HL-60 (cell line): ENCODE measurements around the gene RBBP7.

Experiments
- SPI1 ChIP-seq: IDR thresholded peaks from 2 replicates; pipeline ENCODE4 v1.6.1; 2012; ENCODE audit warnings: low read depth, mild to moderate bottlenecking, borderline replicate concordance
- TF ChIP-seq, protein P1 (sequence below): IDR thresholded peaks from one replicate; pipeline ENCODE4 v1.5.1; 2011; ENCODE audit warnings: low read length, control low read depth, inconsistent platforms; ENCODE audit not compliant: insufficient read depth

DNA sequence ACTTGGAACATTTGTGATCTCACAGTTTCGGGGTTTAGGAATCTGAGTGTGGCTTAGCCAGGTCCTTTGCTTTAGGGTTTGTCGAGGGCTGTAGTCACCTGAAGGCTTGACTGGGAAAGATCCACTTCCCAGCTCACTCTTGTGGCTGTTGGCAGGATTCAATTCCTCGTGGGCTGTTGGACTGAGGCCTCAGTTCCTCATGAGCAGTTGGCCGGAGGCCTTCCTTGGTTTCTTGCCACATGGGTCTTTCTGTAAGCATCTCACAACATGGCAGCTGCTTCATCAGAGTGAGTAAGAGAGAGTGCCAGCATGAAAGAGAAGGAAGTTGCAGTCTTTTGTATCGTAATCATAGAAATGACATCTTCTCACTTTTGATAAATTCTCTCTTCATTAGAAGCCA, 72.8 kb downstream of the RBBP7 start:
- TF ChIP-seq, protein P1, sequence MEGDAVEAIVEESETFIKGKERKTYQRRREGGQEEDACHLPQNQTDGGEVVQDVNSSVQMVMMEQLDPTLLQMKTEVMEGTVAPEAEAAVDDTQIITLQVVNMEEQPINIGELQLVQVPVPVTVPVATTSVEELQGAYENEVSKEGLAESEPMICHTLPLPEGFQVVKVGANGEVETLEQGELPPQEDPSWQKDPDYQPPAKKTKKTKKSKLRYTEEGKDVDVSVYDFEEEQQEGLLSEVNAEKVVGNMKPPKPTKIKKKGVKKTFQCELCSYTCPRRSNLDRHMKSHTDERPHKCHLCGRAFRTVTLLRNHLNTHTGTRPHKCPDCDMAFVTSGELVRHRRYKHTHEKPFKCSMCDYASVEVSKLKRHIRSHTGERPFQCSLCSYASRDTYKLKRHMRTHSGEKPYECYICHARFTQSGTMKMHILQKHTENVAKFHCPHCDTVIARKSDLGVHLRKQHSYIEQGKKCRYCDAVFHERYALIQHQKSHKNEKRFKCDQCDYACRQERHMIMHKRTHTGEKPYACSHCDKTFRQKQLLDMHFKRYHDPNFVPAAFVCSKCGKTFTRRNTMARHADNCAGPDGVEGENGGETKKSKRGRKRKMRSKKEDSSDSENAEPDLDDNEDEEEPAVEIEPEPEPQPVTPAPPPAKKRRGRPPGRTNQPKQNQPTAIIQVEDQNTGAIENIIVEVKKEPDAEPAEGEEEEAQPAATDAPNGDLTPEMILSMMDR, result no peak
- TF ChIP-seq SPI1, result no peak
